ENCODE results near the gene S100A13. TPM values are rescaled to one million over a fixed set of nuclear protein-coding genes. Genes with fewer than 3 reads are reported as not detected.
"Not testable (repeated sequence)": the region's sequence is repeated elsewhere in the genome, so short reads cannot be mapped to it uniquely, and the experiment has no call there.

The S100A13 gene
- total RNA-seq, 1 experiment from 2014 or later, result 11.0 TPM

- Histone ChIP-seq H3K9me3 (ENCODE audit: low read depth, low read length, poor library complexity, severe bottlenecking) (no peaks in the 10 kb centered on the region), H3K27me3 (replicated peaks; ENCODE audit: insufficient read depth, low read depth, low read length, poor library complexity) (no peaks in the 10 kb centered on the region), H3K4me3 (ENCODE audit: low read depth, low read length, poor library complexity, severe bottlenecking) (no peak overlapping the region), H3K27ac (ENCODE audit: low read depth, low read length, poor library complexity, severe bottlenecking) (no peak overlapping the region), H3K4me1 (ENCODE audit: insufficient read depth, low read length, poor library complexity, severe bottlenecking) (no peaks in the 10 kb centered on the region), H3K36me3 (ENCODE audit: insufficient read depth, low read length, poor library complexity, severe bottlenecking) (no peaks in the 10 kb centered on the region)
- no TSS peak for BruUV-seq (replicated peaks)
- TF ChIP-seq CTCF (conservative IDR thresholded peaks at IDR 0.05; ENCODE audit: low read depth, low read length) (no peak), EZH2 (IDR thresholded peaks at IDR 0.05; ENCODE audit: borderline replicate concordance, low read depth, low read length, poor library complexity, severe bottlenecking) (no peak)
- CTCF ChIA-PET, result interaction anchor here (0.7 kb wide), 1 partner anchor 172 kb away, joined by 5 read pairs; no protein-coding TSS in a partner anchor
- intact Hi-C loops (cut with micrococcal nuclease; ENCODE audit: unreplicated experiment), result no loop called here
- POLR2A ChIA-PET (ENCODE audit: low non-redundant PET), result no interaction called here
- no peak for DNase-seq (ENCODE audit: low spot score)
Measured at GRCh38 chr1:153588482-153588881, 38.8 kb downstream of the S100A13 start.

DNA sequence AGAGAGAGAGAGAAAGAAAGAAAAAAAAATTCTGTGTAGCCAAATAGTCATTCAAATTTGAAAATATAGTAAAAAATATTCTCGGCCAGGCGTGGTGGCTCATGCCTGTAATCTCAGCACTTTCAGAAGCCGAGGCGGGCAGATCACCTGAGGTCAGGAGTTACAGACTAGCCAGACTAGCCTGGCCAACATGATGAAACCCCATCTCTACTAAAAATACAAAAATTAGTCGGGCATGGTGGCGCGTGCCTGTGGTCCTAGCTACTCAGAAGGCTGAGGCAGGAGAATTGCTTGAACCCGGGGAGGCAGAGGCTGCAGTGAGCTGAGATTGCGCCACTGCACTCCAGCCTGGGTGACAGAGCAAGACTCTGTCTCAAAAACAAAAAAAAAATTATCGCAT, 39.3 kb downstream of the S100A13 start:
- H3K4me3 ChIP-seq (ENCODE audit: low read depth, low read length, poor library complexity, severe bottlenecking); intact Hi-C loops (cut with micrococcal nuclease; ENCODE audit: unreplicated experiment); H3K4me1 ChIP-seq (ENCODE audit: insufficient read depth, low read length, poor library complexity, severe bottlenecking); H3K27me3 ChIP-seq (replicated peaks; ENCODE audit: insufficient read depth, low read depth, low read length, poor library complexity); DNase-seq (ENCODE audit: low spot score); POLR2A ChIA-PET (ENCODE audit: low non-redundant PET); H3K27ac ChIP-seq (ENCODE audit: low read depth, low read length, poor library complexity, severe bottlenecking); H3K36me3 ChIP-seq (ENCODE audit: insufficient read depth, low read length, poor library complexity, severe bottlenecking); BruUV-seq (replicated peaks); H3K9me3 ChIP-seq (ENCODE audit: low read depth, low read length, poor library complexity, severe bottlenecking): not testable (repeated sequence)
- CTCF ChIA-PET, result interaction anchor here (0.7 kb wide), 1 partner anchor 172 kb away, joined by 5 read pairs; no protein-coding TSS in a partner anchor

DNA sequence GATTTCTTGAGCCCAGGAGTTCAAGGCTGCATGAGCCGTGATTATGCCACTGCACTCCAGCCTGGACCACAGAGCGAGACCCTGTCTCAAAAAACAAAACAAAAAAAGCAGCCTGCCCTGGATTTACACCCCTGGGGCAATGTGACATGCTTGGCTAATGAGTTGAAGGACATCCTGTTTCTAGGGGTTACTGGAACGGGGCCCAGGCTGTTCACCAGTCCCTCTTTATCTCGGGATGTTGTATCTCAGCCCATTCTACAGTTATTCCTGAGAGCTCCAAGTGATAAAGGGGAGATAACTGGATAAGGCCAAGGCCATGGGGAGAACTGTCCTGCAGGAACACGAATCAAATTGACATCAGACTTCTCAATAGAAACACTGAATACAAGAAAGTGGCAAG, 40.0 kb downstream of the S100A13 start:
- BruUV-seq (replicated peaks), result no TSS peak
- ChIA-PET POLR2A (ENCODE audit: low non-redundant PET) (no interaction called here), CTCF (no interaction called here)
- Histone ChIP-seq H3K36me3 (ENCODE audit: insufficient read depth, low read length, poor library complexity, severe bottlenecking) (no peaks in the 10 kb centered on the region), H3K27me3 (replicated peaks; ENCODE audit: insufficient read depth, low read depth, low read length, poor library complexity) (no peaks in the 10 kb centered on the region), H3K4me1 (ENCODE audit: insufficient read depth, low read length, poor library complexity, severe bottlenecking) (no peaks in the 10 kb centered on the region), H3K9me3 (ENCODE audit: low read depth, low read length, poor library complexity, severe bottlenecking) (no peaks in the 10 kb centered on the region), H3K27ac (ENCODE audit: low read depth, low read length, poor library complexity, severe bottlenecking) (no peak overlapping the region), H3K4me3 (ENCODE audit: low read depth, low read length, poor library complexity, severe bottlenecking) (no peak overlapping the region)
- TF ChIP-seq EZH2 (IDR thresholded peaks at IDR 0.05; ENCODE audit: borderline replicate concordance, low read depth, low read length, poor library complexity, severe bottlenecking) (no peak), CTCF (conservative IDR thresholded peaks at IDR 0.05; ENCODE audit: low read depth, low read length) (no peak)
- intact Hi-C loops (cut with micrococcal nuclease; ENCODE audit: unreplicated experiment), result no loop called here
- DNase-seq (ENCODE audit: low spot score), result no peak

- ChIA-PET CTCF (no interaction called here), POLR2A (ENCODE audit: low non-redundant PET) (no interaction called here)
- no peaks in the 10 kb centered on the region for H3K27me3 ChIP-seq (replicated peaks; ENCODE audit: insufficient read depth, low read depth, low read length, poor library complexity)
- no peaks in the 10 kb centered on the region for H3K36me3 ChIP-seq (ENCODE audit: insufficient read depth, low read length, poor library complexity, severe bottlenecking)
- no peak overlapping the region for H3K4me3 ChIP-seq (ENCODE audit: low read depth, low read length, poor library complexity, severe bottlenecking)
- DNase-seq (ENCODE audit: low spot score), result no peak
- H3K27ac ChIP-seq (ENCODE audit: low read depth, low read length, poor library complexity, severe bottlenecking), result no peak overlapping the region
- TF ChIP-seq CTCF (conservative IDR thresholded peaks at IDR 0.05; ENCODE audit: low read depth, low read length) (no peak), EZH2 (IDR thresholded peaks at IDR 0.05; ENCODE audit: borderline replicate concordance, low read depth, low read length, poor library complexity, severe bottlenecking) (no peak)
- intact Hi-C loops (cut with micrococcal nuclease; ENCODE audit: unreplicated experiment), result no loop called here
- no peaks in the 10 kb centered on the region for H3K9me3 ChIP-seq (ENCODE audit: low read depth, low read length, poor library complexity, severe bottlenecking)
- H3K4me1 ChIP-seq (ENCODE audit: insufficient read depth, low read length, poor library complexity, severe bottlenecking), result no peaks in the 10 kb centered on the region
- BruUV-seq (replicated peaks), result no TSS peak
Measured at GRCh38 chr1:153586347-153586746, 41.0 kb downstream of the S100A13 start.

Measured in A673 (cell line).